HCT116 (cell line): Measurements from ENCODE around the gene EIF2D. TPM values are rescaled to one million over a fixed set of nuclear protein-coding genes. Genes with fewer than 3 reads are reported as not detected.

Experiments
- ATAC-seq: fragments of 200-7000 bp; cut with Tn5 transposase; 2 replicates; pipeline ENCODE4 v1.9.1; 2020; ENCODE audit warnings: mild to moderate bottlenecking, moderate library complexity
- BruUV-seq: library from RNA; stranded (reverse); fragments of 400-500 nt; replicated peaks from 2 replicates; lab custom pipeline; 2021; lab: Mats Ljungman, UMichigan
- CTCF ChIA-PET: fragments of 300-600 bp; sonication (Branson Sonifier 250); formaldehyde crosslinking; loops from one replicate; lab custom pipeline; 2021; ENCODE audit warnings: antibody characterized with exemption; lab: Charles Lee
- POLR2A ChIA-PET: fragments of 300-600, 350-600 bp; sonication (Branson Sonifier 250); formaldehyde crosslinking; loops from one replicate; lab custom pipeline; 2021; ENCODE audit warnings: antibody characterized with exemption; lab: Charles Lee
- RAD21 ChIA-PET, 2 experiments: fragments of 300-600 bp; sonication (Branson Sonifier 250); formaldehyde crosslinking; loops; one replicate each; lab custom pipeline; 2023; ENCODE audit warnings: low total read pairs in 2 of 2; ENCODE audit not compliant: uncharacterized antibody in 2 of 2, unreplicated experiment in 2 of 2, low non-redundant PET in 1 of 2; lab: Charles Lee
- DNase-seq: peaks from one replicate; pipeline ENCODE4 v3.0.0-alpha.2; 2010; ENCODE audit warnings: low read depth, low spot score
- H2AFZ ChIP-seq: fragments of 200-600 bp; shearing (Covaris generic), sonication (generic); 2 replicates; pipeline ENCODE4 v1.6.1; 2017; ENCODE audit warnings: low read depth, mixed run types, mixed read lengths, antibody characterized with exemption, low read length; ENCODE audit not compliant: poor library complexity, severe bottlenecking
- H3K27ac ChIP-seq: 2 replicates; pipeline ENCODE4 v1.5.1; 2012; ENCODE audit warnings: low read depth, low read length
- H3K27me3 ChIP-seq: fragments of 200-600 bp; sonication (generic); 2 replicates; pipeline ENCODE4 v1.6.1; 2016; ENCODE audit warnings: mixed run types, low read length, mixed read lengths; ENCODE audit not compliant: insufficient read depth
- H3K36me3 ChIP-seq, 2 experiments: fragments of 200-500 bp in 1 of 2; fragments of 200-600 bp in 1 of 2; sonication (Bioruptor generic) in 1 of 2; sonication (generic) in 1 of 2; 2 replicates each; pipeline versions ENCODE4 v1.5.1 to v1.6.1; 2014 to 2016; ENCODE audit warnings: low read length in 2 of 2, inconsistent platforms in 1 of 2, mixed read lengths in 1 of 2, mixed run types in 1 of 2; ENCODE audit not compliant: insufficient read depth in 2 of 2, control insufficient read depth in 1 of 2
- H3K4me1 ChIP-seq, 2 experiments: fragments of 200-600 bp in 1 of 2; sonication (generic) in 1 of 2; 2 replicates each; pipeline versions ENCODE4 v1.5.1 to v1.6.1; 2012 to 2017; ENCODE audit warnings: low read length in 2 of 2, inconsistent platforms in 1 of 2, mild to moderate bottlenecking in 1 of 2, mixed read lengths in 1 of 2, mixed run types in 1 of 2, moderate library complexity in 1 of 2; ENCODE audit not compliant: insufficient read depth in 2 of 2, control insufficient read depth in 1 of 2
- H3K4me2 ChIP-seq: fragments of 200-600 bp; sonication (generic); 2 replicates; pipeline ENCODE4 v1.6.1; 2017; ENCODE audit warnings: mixed run types, low read length, mixed read lengths
- H3K4me3 ChIP-seq, 2 experiments: fragments of 200-600 bp in 1 of 2; sonication (generic) in 1 of 2; replicated peaks in 1 of 2; 2 replicates each; pipeline ENCODE4 v1.5.1; 2011 to 2016; ENCODE audit warnings: low read length in 2 of 2, control low read depth in 1 of 2, low read depth in 1 of 2, mild to moderate bottlenecking in 1 of 2, mixed read lengths in 1 of 2, mixed run types in 1 of 2
- H3K79me2 ChIP-seq: fragments of 200-600 bp; sonication (generic); 2 replicates; pipeline ENCODE4 v1.6.1; 2017; ENCODE audit warnings: mild to moderate bottlenecking, mixed run types, low read length, moderate library complexity, mixed read lengths; ENCODE audit not compliant: insufficient read depth
- H3K9ac ChIP-seq: fragments of 200-600 bp; sonication (generic); 2 replicates; pipeline ENCODE4 v1.6.1; 2016; ENCODE audit warnings: low read length, mixed read lengths
- H3K9me2 ChIP-seq: fragments of 200-600 bp; sonication (generic), shearing (Covaris generic); 2 replicates; pipeline ENCODE4 v1.6.1; 2017; ENCODE audit warnings: mixed run types, mild to moderate bottlenecking, moderate library complexity; ENCODE audit not compliant: insufficient read depth
- H3K9me3 ChIP-seq, 2 experiments: fragments of 200-500 bp in 1 of 2; fragments of 200-600 bp in 1 of 2; sonication (Bioruptor generic) in 1 of 2; sonication (generic) in 1 of 2; 2 replicates each; pipeline ENCODE4 v1.6.1; 2014 to 2017; ENCODE audit warnings: low read length in 2 of 2, mixed read lengths in 2 of 2, inconsistent platforms in 1 of 2, low read depth in 1 of 2, mild to moderate bottlenecking in 1 of 2, mixed run types in 1 of 2, moderate library complexity in 1 of 2; ENCODE audit not compliant: control insufficient read depth in 1 of 2, insufficient read depth in 1 of 2
- H4K20me1 ChIP-seq: fragments of 200-600 bp; sonication (generic), shearing (Covaris generic); 2 replicates; pipeline ENCODE4 v1.6.1; 2017; ENCODE audit warnings: mixed run types, mild to moderate bottlenecking, moderate library complexity; ENCODE audit not compliant: insufficient read depth
- CEBPB ChIP-seq: IDR thresholded peaks from 2 replicates; pipeline ENCODE4 v1.6.1; 2012; ENCODE audit warnings: low read depth
- ELF1 ChIP-seq: IDR thresholded peaks from 2 replicates; pipeline ENCODE4 v1.6.1; 2012; ENCODE audit warnings: low read depth, borderline replicate concordance
- RAD21 ChIP-seq: IDR thresholded peaks from 2 replicates; pipeline ENCODE4 v1.6.1; 2012; ENCODE audit warnings: low read depth, mild to moderate bottlenecking
- intact Hi-C: fragments of 100-400 bp; cut with micrococcal nuclease; formaldehyde crosslinking; loops from 2 replicates; pipeline ENCODE4 v1.10.0; 2022
- total RNA-seq: library from RNA; stranded (reverse); gene quantifications from one replicate; pipeline ENCODE4 v1.2.1, GENCODE V29; 2021; ENCODE audit not compliant: unreplicated experiment
- TF ChIP-seq, protein P1 (sequence below): IDR thresholded peaks from 2 replicates; pipeline ENCODE4 v1.6.1; 2012; ENCODE audit warnings: low read depth
- TF ChIP-seq, protein P2 (sequence below), 3 experiments: fragments of 200-600 bp in 1 of 3; sonication (generic) in 1 of 3; IDR thresholded peaks in 2 of 3; conservative IDR thresholded peaks in 1 of 3; 2 replicates each; pipeline ENCODE4 v1.5.1; 2012 to 2017; ENCODE audit warnings: low read depth in 2 of 3, low read length in 2 of 3, antibody characterized with exemption in 1 of 3, borderline replicate concordance in 1 of 3, control low read depth in 1 of 3, mild to moderate bottlenecking in 1 of 3, mixed read lengths in 1 of 3, mixed run types in 1 of 3, moderate library complexity in 1 of 3; ENCODE audit not compliant: insufficient read depth in 1 of 3

EIF2D gene
- total RNA-seq, 1 experiment from 2014 or later: 54.8 TPM

DNA sequence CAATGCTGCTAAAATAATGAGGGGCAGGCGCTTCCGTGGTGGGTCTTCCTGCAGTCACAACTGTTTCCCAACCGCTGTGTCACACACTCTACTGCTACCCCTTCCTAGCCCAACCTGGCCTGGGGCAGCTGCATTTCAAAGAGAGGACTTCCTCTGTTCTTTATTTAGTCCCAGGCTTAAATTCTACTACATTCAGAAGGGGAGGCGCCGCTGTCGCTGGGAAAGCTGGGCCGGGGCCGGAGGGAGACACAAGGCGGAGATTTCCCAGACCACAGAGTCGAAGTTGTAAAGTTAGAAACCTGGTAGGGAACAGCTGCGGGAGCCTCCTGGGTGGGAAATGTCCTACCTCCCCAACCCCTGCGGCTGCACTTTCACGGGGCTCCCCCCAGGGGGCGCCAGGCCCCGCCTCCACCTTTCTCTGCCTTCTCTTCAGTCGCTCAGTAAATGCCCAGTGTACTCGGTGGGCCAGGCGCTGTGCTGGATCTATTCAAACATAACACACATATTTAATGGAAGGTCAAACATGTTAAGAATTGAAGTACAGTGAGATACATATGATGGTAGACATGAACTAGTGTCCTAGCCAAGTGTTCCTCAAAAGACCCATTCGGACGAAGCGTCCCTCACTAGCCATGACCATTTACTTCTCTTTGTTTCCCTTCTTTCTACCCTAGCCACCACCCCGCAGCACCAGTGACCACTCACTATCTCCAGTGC, 46.2 kb upstream of the EIF2D start:
- ATAC-seq: peak; percentile 94
- H3K9me2 ChIP-seq: no peaks in the 10 kb centered on the region
- TF ChIP-seq, protein P1, sequence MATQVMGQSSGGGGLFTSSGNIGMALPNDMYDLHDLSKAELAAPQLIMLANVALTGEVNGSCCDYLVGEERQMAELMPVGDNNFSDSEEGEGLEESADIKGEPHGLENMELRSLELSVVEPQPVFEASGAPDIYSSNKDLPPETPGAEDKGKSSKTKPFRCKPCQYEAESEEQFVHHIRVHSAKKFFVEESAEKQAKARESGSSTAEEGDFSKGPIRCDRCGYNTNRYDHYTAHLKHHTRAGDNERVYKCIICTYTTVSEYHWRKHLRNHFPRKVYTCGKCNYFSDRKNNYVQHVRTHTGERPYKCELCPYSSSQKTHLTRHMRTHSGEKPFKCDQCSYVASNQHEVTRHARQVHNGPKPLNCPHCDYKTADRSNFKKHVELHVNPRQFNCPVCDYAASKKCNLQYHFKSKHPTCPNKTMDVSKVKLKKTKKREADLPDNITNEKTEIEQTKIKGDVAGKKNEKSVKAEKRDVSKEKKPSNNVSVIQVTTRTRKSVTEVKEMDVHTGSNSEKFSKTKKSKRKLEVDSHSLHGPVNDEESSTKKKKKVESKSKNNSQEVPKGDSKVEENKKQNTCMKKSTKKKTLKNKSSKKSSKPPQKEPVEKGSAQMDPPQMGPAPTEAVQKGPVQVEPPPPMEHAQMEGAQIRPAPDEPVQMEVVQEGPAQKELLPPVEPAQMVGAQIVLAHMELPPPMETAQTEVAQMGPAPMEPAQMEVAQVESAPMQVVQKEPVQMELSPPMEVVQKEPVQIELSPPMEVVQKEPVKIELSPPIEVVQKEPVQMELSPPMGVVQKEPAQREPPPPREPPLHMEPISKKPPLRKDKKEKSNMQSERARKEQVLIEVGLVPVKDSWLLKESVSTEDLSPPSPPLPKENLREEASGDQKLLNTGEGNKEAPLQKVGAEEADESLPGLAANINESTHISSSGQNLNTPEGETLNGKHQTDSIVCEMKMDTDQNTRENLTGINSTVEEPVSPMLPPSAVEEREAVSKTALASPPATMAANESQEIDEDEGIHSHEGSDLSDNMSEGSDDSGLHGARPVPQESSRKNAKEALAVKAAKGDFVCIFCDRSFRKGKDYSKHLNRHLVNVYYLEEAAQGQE: no peak
- TF ChIP-seq, protein P2, sequence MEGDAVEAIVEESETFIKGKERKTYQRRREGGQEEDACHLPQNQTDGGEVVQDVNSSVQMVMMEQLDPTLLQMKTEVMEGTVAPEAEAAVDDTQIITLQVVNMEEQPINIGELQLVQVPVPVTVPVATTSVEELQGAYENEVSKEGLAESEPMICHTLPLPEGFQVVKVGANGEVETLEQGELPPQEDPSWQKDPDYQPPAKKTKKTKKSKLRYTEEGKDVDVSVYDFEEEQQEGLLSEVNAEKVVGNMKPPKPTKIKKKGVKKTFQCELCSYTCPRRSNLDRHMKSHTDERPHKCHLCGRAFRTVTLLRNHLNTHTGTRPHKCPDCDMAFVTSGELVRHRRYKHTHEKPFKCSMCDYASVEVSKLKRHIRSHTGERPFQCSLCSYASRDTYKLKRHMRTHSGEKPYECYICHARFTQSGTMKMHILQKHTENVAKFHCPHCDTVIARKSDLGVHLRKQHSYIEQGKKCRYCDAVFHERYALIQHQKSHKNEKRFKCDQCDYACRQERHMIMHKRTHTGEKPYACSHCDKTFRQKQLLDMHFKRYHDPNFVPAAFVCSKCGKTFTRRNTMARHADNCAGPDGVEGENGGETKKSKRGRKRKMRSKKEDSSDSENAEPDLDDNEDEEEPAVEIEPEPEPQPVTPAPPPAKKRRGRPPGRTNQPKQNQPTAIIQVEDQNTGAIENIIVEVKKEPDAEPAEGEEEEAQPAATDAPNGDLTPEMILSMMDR (IDR thresholded peaks at IDR 0.05 in 2 of 3, conservative IDR thresholded peaks at IDR 0.05 in 1 of 3; ENCODE audit: borderline replicate concordance in 1 of 3, insufficient read depth in 1 of 3, low read depth in 2 of 3, low read length in 2 of 3): peak; percentile 33 to 96 (median 95); a peak in 5 of 6 replicates
- TF ChIP-seq ELF1 (no peak), CEBPB (no peak), RAD21 (peak; percentile 31; the same call in 1 of the 2 replicates)
- TF ChIP-seq, all 23 proteins: peak for 2
- H3K4me2 ChIP-seq: no peak overlapping the region
- H3K9ac ChIP-seq: no peak overlapping the region
- POLR2A ChIA-PET: no interaction called here
- CTCF ChIA-PET: interaction anchor here (0.9 to 3.6 kb wide), 9 partner anchors 8 to 324 kb away, joined by 3 to 17 read pairs (median 3); partner anchors contain the start of gene DYRK3
- no peaks in the 10 kb centered on the region for H3K9me3 ChIP-seq
- H3K4me3 ChIP-seq: no peak overlapping the region
- no peaks in the 10 kb centered on the region; a peak in 1 of 4 replicates for H3K4me1 ChIP-seq
- peaks cover 14% of the 10 kb centered on the region; the same call in 1 of the 2 replicates for H3K27me3 ChIP-seq
- no peaks in the 10 kb centered on the region for H4K20me1 ChIP-seq
- peak; percentile 12 for DNase-seq
- H3K79me2 ChIP-seq: no peaks in the 10 kb centered on the region
- H3K36me3 ChIP-seq: no peaks in the 10 kb centered on the region
- intact Hi-C loops: no loop called here
- BruUV-seq: no TSS peak
- peak overlapping the region; percentile 16 for H2AFZ ChIP-seq
- RAD21 ChIA-PET: no interaction called here
- H3K27ac ChIP-seq: no peak overlapping the region
